GM11168 (cell line): ENCODE results near the gene DNAJB6.

ENCODE experiments used
- in situ Hi-C: fragments of 300-500 bp; cut with MboI; formaldehyde crosslinking; loops from one replicate; pipeline ENCODE4 v1.12.0; 2022; ENCODE audit warnings: low sequenced_read_pairs; ENCODE audit not compliant: unreplicated experiment

The DNAJB6 gene

GRCh38 chr7:157423886-157424565, 87.2 kb downstream of the DNAJB6 start:
- in situ Hi-C loops = no loop called here

GRCh38 chr7:157425137-157425731, 88.4 kb downstream of the DNAJB6 start:
- in situ Hi-C loops = no loop called here

- in situ Hi-C loops = no loop called here
These were observed 89.0 kb downstream of the DNAJB6 start for GRCh38 chr7:157425761-157426160.

DNA sequence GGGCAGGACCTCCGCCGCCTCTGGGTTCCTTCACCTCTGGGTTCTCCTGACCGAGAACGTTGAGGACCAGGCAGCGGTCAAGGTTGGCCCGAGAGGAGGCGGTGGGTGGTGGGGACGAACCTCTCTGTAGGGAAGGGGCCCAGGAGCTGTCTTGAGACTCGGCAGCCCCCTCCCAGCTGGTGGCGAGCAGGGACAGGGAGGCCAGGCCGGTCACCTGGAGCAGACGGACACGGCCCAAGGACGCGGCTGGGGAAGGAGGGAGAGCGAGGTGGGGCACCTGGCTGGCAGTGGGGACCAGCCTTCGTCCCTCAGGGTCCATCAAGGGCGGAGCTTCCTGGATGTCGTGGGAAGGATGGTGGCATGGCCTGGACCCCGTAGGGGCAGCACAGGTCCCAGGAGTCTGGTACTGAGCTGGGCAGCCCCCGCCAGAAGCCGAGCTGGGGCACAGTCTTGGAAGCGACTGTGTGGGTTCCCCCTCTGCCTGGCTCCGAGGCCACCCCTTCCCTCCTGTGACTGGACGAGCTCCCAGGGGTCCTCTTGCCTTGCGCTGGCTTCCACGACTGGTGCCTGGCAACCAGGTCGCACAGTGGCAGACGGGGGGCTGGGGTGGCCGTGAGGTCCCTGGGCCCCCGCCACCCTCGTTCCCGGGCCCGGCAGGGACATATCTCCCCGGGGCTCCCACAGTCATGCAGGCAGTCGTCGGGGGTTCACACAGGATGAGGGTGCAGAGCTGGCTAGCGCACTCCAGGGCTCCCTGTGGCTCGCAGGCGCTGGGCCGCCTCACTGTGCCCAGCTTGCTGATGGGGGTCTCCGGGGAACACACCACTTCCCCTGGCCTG, 89.9 kb downstream of the DNAJB6 start:
- in situ Hi-C loops = no loop called here

DNA sequence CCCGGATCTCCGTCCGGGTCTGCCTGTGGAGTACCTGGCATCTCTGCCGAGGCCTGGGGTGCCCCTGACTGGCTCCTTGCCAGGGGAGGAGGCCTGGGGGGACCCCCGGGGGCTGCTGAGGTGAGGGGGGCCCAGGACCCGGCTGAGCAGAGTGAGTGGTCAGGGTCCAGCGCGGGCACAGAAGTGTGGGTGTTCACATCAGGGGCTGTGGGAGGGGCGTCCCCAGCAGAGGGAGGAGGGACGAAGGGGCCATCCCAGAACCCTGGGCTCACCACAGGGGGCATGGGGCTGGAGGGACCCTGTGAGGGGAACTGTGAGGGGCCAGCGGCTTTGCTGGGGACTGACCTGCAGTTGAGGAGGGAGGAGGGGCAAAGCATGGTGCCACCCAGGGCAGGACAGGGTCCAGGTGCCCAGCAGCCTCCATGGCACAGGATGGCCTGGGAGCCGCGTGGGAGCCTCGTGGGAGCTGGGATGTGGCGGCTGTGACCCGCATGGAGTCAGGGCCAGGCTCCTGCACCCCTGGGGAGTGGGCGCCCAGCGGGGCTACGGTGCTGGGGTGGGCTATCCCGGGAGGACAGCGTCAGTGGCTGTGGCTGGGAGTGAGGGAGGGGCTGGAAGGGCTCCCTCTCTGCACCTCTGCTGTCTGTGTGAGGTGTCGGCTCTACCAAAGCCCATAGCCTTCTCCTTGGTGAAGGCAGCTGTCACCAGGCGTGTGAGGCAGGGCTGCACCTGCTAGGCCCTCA, 91.2 kb downstream of the DNAJB6 start:
- in situ Hi-C loops = no loop called here

DNA sequence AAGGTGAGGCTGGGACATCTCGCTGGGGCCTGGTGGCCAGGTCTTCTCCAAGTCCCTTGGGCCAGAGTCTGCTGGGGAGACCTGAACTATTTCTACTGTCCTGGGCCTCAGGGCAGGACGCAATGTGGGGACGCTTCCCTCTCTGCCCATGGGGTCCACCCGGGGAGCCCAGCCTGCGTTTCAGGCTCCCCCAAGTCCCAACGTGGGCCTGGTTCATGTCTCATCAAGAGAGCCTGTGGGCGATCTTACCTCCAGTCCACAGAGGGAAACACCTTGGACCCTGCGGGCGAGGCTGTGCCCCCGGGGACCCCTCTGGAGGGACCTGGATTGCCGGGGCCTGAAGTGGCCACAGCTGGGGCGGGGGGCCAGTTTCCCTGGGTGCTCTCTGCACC, 91.7 kb downstream of the DNAJB6 start:
- in situ Hi-C loops = no loop called here

DNA sequence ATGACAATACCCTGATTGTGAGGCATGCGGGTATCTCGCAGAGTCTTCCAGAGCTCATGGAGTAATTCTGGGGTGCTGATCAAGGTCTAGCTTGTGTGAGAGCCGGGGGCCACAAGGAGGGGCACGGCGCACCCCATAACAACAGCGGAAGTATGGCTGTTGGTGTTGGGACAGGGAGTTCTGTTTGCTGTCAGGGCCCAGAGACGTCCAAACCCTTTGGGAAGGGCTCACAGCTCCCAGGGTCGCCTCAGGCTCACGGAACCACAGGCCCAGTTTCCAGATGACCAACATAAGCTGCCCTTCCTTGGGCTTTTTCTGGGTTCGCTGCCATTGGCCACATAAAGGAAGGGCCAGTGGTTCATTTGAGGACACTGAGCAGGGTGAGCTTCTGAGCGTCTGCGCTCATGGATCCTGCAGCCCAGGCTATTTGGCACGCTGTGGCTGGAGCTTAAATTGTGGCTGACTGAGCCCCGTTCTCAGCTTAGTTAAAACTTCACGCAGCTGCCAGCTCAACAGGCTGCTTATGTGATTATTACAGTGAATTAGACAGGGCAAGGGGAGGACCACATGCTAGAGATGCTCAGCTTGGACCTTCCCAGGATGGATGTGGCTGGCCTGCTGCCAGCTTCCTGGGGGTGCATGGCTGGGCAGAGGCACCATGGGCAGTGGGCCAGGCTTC, 92.3 kb downstream of the DNAJB6 start:
- in situ Hi-C loops = no loop called here

DNA sequence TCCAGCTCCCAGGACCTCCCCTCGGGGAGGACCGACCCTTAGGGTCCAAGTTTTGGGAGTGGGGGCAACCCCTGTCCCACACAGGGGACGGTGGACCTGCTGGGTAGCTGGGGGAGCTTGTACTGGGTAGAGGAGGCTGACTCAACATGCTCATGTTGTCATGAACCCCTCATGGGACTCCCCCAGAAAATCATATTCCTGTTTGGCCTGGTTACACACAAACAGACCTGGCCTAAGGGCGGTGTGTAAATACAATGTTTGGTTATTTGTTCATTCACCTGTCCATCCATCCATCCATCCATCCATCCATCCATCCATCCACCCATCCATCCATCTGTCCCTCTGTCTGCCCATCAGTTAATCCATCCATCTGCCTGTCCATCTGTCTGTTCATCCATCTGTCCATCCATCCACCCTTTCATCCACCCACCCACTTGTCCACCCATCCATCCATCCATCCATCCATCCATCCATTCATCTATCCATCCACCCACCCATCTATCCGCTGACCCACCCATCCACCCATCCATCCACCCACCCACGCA, 92.9 kb downstream of the DNAJB6 start:
- in situ Hi-C loops = no loop called here

GRCh38 chr7:157430721-157431120, 93.9 kb downstream of the DNAJB6 start:
- in situ Hi-C loops = no loop called here

DNA sequence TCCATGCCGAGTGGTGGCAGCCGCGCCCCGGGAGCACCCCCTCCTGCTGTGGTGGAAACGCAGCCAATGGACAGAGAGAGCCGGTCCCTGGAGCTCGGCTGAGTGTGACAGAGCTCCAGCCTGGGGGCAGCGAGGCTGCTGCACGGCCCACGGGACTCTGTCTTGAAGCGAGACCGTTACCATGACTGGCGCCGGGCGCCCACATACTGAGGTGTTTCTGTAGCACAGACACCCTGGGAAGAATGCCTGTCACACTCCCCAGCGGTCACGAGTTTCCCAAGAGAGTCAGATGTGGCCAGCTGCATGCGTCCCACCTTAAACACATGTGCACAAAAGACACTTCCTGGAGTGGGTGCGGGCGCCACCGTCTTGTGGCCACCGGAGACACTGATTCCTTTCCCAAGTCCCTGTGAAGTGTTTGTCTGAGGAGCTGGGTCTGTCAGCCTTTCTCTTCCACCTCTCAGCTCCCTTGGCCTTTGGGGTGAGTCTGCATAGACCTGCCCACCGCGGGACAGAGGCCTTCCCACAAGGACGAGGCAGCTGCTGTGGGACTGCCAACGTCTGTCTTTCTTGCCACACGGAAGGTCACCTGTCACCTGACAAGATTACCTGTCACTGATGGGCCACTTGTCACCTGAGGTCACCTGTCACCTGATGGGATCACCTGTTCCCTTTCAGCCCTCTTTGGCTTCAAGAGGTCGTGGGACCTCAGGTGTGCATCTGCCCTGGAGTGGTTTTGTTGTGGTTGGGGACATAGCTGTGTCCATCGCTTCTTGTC, 94.6 kb downstream of the DNAJB6 start:
- in situ Hi-C loops = no loop called here

GRCh38 chr7:157431951-157432540, 95.2 kb downstream of the DNAJB6 start:
- in situ Hi-C loops = no loop called here

DNA sequence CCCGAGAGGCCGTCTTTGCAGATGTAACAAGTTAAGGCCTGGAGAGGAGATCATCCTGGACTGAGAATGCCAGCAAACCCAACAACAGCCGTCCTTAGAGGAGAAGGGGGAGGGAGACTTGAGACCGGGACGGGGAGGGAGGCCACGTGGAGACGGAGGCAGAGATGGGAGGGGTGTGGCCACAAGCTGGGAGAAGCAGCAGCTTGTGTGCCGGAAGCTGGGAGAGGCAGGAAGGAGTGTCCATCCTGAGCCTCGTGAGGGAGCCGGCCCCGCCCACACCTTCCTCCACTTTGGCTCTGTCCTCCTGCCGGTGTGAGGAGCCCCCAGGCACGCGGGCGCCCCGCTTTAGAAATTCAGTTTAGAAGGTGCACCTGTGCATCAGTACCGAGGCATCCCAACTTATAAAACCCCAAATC, 95.7 kb downstream of the DNAJB6 start:
- in situ Hi-C loops = no loop called here

DNA sequence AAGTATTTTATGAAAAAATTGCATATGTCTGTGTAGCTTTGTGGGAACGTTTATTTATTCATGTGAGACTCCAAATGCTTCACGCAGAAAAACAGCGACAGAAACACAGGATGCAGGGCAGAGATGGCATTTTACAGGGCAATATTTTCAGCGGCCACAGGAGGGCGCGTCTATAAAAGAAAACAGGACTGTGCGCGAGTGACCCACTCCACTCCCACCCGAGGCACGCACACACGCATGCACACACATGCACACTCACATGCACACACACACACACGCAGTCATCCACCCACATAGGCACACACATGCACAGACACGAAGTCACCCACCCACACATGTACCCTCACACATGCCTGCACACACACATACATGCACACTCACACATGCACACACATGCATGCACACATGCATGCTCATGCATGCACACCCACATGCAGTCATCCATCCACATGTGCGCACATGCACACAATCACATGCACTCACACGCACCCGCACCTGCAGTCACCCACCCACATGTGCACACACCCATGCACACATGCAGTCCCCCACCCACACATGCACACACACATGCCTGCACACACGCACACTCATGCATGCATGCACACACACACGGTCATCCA, 96.3 kb downstream of the DNAJB6 start:
- in situ Hi-C loops = no loop called here

- in situ Hi-C loops = no loop called here
These were observed 96.8 kb downstream of the DNAJB6 start for GRCh38 chr7:157433628-157434027.

- in situ Hi-C loops = no loop called here
These were observed 97.4 kb downstream of the DNAJB6 start for GRCh38 chr7:157434231-157434630.

- in situ Hi-C loops = no loop called here
These were observed 97.9 kb downstream of the DNAJB6 start for GRCh38 chr7:157434701-157435100.

GRCh38 chr7:157436076-157436475, 99.3 kb downstream of the DNAJB6 start:
- in situ Hi-C loops = no loop called here

GRCh38 chr7:157436763-157437480, 100.1 kb downstream of the DNAJB6 start:
- in situ Hi-C loops = no loop called here
